Thoracic aorta (tissue), 2 donors: Measurements from ENCODE around the gene EPS8. TPM values are rescaled to one million over a fixed set of nuclear protein-coding genes. Genes with fewer than 3 reads are reported as not detected.

Experiments used
- ATAC-seq: fragments of 150-250 bp; one replicate; pipeline ENCODE4 v1.8.0; 2017; ENCODE audit warnings: low read depth; ENCODE audit not compliant: insufficient number of reproducible peaks, low FRiP score
- DNase-seq: peaks from one replicate; pipeline ENCODE4 v3.0.0-alpha.2; 2020; ENCODE audit warnings: low spot score
- H3K27ac ChIP-seq, 2 donors: fragments of 200-600 bp; sonication (generic); 1 replicate in 1 of 2; 2 replicates in 1 of 2; pipeline ENCODE4 v1.5.1; 2016; ENCODE audit warnings: mild to moderate bottlenecking in 2 of 2, moderate library complexity in 2 of 2
- H3K27me3 ChIP-seq: fragments of 200-600 bp; sonication (generic); replicated peaks from 2 replicates; pipeline ENCODE4 v1.6.0; 2016; ENCODE audit warnings: mild to moderate bottlenecking; ENCODE audit not compliant: insufficient read depth
- H3K36me3 ChIP-seq: fragments of 200-600 bp; sonication (generic); one replicate; pipeline ENCODE4 v1.5.1; 2016
- H3K4me1 ChIP-seq, 2 donors: fragments of 200-600 bp; sonication (generic); 1 replicate in 1 of 2; 2 replicates in 1 of 2; pipeline versions ENCODE4 v1.5.1 to v1.6.0; 2016; ENCODE audit warnings: low read depth in 2 of 2, mild to moderate bottlenecking in 1 of 2; ENCODE audit not compliant: control insufficient read depth in 1 of 2
- H3K4me3 ChIP-seq: fragments of 200-600 bp; sonication (generic); 2 replicates; pipeline ENCODE4 v1.5.1; 2016; ENCODE audit warnings: mild to moderate bottlenecking
- H3K9me3 ChIP-seq: fragments of 200-600 bp; sonication (generic); 2 replicates; pipeline ENCODE4 v1.5.1; 2016
- CTCF ChIP-seq: fragments of 200-600 bp; sonication (generic); IDR thresholded peaks from one replicate; pipeline ENCODE4 v1.5.1; 2019; ENCODE audit warnings: antibody characterized with exemption
- total RNA-seq, 2 donors: library from RNA; depleted of rRNA; stranded (reverse); fragments of >200 nt; gene quantifications; one replicate each; pipeline versions ENCODE4 v1.1.0 to v1.2.3, GENCODE V29; 2016

Gene EPS8
- total RNA-seq, 2 donors from 2014 or later, result 139 to 188 TPM

DNA sequence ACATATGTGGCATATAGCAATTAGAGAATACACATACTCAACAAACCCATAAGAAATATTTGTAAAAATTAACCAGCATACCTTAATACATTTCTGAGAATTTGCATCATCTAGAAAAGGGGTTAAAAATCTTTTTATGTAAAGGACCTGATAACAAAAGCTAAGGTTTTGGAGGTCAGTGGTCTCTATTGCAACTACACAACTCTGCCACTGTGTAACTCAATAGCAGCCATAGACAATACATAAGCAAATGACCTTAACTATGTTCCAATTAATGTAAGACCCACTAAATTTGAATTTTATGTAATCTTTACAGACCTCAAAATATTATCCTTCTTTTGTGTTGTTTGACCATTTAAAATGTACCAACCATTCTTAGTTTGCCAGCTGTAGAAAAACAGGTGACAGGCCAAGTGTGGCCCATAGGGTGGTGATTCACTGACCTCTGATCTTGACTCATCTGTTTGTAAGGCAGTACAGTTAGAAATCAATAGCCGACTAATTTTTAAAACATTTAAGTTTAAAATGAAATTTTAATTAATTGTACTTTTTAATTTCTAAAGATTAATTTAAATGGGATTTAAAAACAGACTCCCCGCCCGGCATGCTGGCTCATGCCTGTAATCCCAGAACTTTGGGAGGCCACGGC, 7.4 kb upstream of the EPS8 start:
- TF ChIP-seq CTCF, result no peak
- H3K27ac ChIP-seq, result no peak overlapping the region
- no peak for ATAC-seq
- H3K27me3 ChIP-seq, result no peaks in the 10 kb centered on the region
- H3K4me3 ChIP-seq, result no peak overlapping the region
- no peaks in the 10 kb centered on the region for H3K9me3 ChIP-seq
- H3K36me3 ChIP-seq, result no peaks in the 10 kb centered on the region
- no peak for DNase-seq
- peaks cover 0 to 6% of the 10 kb centered on the region in 2 donors for H3K4me1 ChIP-seq

GRCh38 chr12:15794836-15795235, 5.6 kb upstream of the EPS8 start:
- TF ChIP-seq CTCF, result no peak
- Histone ChIP-seq H3K36me3 (no peaks in the 10 kb centered on the region), H3K4me3 (no peak overlapping the region), H3K27me3 (no peaks in the 10 kb centered on the region), H3K9me3 (no peaks in the 10 kb centered on the region), H3K4me1 (peaks cover 4 to 13% of the 10 kb centered on the region in 2 donors), H3K27ac (no peak overlapping the region)
- ATAC-seq (no peak), DNase-seq (no peak)

DNA sequence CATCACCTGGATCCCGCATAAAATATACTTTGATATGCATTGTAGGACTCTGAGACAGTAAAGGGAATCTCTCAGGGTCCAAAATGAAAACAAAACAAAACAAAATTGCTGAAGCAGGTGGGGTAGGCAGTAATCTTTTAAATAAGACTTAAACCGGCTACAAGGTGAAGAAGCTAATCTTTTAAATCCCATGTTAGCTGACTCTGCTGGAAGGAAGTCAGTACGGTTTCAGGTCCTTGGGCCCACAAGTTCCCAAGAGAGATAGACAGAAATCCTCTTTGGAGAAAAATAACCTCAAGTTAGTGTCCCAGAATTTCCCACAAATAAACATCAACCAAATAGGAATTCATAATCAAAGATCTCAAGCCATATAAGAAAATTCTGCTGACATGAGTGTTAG, 5.0 kb upstream of the EPS8 start:
- H3K4me3 ChIP-seq, result no peak overlapping the region
- ATAC-seq (no peak), DNase-seq (no peak)
- no peak for TF ChIP-seq CTCF
- H3K27me3 ChIP-seq, result no peaks in the 10 kb centered on the region
- H3K9me3 ChIP-seq, result no peaks in the 10 kb centered on the region
- H3K27ac ChIP-seq, result no peak overlapping the region
- H3K4me1 ChIP-seq, result peaks cover 4 to 13% of the 10 kb centered on the region in 2 donors
- no peaks in the 10 kb centered on the region for H3K36me3 ChIP-seq

GRCh38 chr12:15788233-15789219, 662 bp downstream of the EPS8 start:
- DNase-seq (no peak), ATAC-seq (peak; percentile 5)
- Histone ChIP-seq H3K4me1 (peaks cover 12 to 33% of the 10 kb centered on the region in 2 donors), H3K27ac (peak overlapping the region; percentile 85 to 94), H3K27me3 (no peaks in the 10 kb centered on the region), H3K9me3 (no peaks in the 10 kb centered on the region), H3K4me3 (peak overlapping the region; percentile 90), H3K36me3 (no peaks in the 10 kb centered on the region)
- no peak for TF ChIP-seq CTCF

GRCh38 chr12:15787778-15788177, 1.4 kb downstream of the EPS8 start:
- Histone ChIP-seq H3K4me1 (peaks cover 12 to 33% of the 10 kb centered on the region in 2 donors), H3K36me3 (no peaks in the 10 kb centered on the region), H3K27me3 (no peaks in the 10 kb centered on the region), H3K4me3 (peak overlapping the region; percentile 90), H3K9me3 (no peaks in the 10 kb centered on the region), H3K27ac (peak overlapping the region; percentile 85 to 94)
- DNase-seq, result no peak
- no peak for ATAC-seq
- TF ChIP-seq CTCF, result no peak
